GM12891 (cell line): ENCODE measurements around the gene PDE3A.

Experiments used
- POLR2A ChIP-seq: IDR thresholded peaks from 2 replicates; pipeline ENCODE4 v1.6.1; 2011; ENCODE audit warnings: low read depth, low read length, control low read depth
- POLR2AphosphoS5 ChIP-seq: IDR thresholded peaks from 2 replicates; pipeline ENCODE4 v1.6.1; 2011; ENCODE audit warnings: low read depth, low read length, control low read depth

GRCh38 chr12:20382117-20382516, 13.8 kb downstream of the PDE3A start:
- TF ChIP-seq POLR2A (no peak), POLR2AphosphoS5 (no peak)
